A172 (cell line): ENCODE data around the gene LYRM1. TPM values are rescaled to one million over a fixed set of nuclear protein-coding genes. Genes with fewer than 3 reads are reported as not detected.
"Not testable (repeated sequence)": the region's sequence is repeated elsewhere in the genome, so short reads cannot be mapped to it uniquely, and the experiment has no call there.

ENCODE experiments used
- DNase-seq: peaks from one replicate; pipeline ENCODE4 v3.0.0-alpha.2; 2015; ENCODE audit warnings: low spot score
- total RNA-seq: library from RNA; depleted of rRNA; stranded (reverse); fragments of >200 nt; shearing (Covaris generic); gene quantifications from 2 replicates; pipeline ENCODE4 v1.2.3, GENCODE V29; 2014

Gene LYRM1
- total RNA-seq, 1 experiment from 2014 or later, result 58.3 TPM

DNA sequence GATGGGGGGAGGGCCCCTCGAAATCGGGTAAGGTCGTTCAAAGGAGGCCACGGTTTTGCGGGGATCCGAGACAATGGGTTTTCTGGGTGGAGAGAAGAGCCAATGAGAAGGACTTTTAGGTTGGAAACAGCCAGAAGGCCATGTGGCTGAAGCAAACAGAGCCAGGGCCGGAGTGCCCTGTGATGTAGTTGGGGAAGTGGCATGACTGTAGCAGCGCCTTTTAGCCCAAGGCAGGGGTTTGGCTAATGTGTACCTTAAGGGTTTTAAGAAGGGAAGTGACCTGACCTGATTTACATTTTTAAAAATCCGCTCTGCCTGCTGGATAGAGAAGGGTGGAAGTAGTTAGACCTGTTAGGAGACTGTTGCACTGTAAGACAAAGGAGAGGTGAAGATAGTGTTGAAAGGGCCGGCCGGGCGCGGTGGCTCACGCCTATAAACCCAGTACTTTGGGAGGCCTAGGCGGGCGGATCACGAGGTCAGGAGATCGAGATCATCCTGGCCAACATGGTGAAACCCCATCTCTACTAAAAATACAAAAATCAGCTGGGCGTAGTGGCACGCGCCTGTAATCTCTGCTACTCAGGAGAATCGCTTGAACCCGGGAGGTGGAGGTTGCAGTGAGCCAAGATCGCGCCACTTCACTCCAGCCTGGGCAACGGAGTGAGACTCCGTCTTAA is 1.0 kb downstream of the LYRM1 start:
- DNase-seq, result peak; percentile 35

DNA sequence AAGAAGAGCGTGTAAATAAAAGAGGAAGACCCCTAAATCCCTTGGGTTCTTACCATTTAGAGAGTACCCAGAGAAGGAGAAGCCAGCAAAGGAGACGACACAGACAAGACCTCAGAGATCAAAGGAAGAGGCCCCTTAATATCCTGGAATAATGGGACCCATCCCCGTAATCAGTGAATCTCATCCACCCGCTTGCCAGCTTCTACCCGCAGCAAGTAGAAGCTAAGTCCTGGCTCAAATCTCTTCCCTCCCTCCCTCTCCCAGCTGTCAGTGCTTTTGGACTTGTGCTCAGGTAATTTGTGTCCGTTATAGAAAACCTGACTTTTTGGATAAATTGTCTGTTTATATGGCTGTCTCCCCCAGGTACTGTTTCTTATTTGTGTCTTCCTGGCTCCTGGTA is 1.9 kb downstream of the LYRM1 start:
- no peak for DNase-seq

DNA sequence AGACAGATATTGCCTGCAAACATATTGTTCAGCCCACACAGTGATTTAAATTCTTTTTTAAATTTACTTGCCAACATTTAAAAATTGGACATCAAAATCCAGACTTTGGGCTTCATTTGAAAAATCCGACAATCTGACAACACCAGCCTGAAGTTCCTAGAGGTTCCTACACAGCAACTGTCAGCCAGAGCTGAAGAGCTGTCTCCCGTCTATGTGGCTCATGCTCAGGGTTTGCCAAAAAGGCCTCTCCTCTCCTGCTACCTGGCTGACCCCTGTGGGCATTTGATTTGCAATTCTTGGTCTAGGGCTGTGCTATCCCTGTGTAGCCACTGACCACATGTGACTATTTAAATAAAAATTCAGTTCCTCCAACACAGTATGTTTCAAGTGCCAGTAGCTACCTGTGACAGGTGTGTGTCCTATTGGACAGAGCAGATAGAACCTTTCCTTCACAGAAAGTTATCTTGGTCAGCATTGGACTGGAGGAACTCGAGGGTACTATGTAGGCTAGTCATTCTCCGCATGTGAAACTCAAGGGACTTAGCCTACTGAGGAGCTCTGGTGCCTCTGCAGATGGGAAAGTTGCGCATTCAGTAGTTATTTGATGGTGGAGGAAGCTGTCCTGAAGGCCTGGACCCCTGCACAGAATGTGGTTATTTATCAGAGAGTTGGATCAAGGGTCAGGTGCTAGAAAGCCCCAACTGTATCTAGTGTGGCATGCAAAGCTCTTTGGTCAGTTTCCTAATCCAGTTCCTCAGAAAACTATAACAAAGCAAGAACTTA is 2.7 kb downstream of the LYRM1 start:
- peak; percentile 33 for DNase-seq

DNA sequence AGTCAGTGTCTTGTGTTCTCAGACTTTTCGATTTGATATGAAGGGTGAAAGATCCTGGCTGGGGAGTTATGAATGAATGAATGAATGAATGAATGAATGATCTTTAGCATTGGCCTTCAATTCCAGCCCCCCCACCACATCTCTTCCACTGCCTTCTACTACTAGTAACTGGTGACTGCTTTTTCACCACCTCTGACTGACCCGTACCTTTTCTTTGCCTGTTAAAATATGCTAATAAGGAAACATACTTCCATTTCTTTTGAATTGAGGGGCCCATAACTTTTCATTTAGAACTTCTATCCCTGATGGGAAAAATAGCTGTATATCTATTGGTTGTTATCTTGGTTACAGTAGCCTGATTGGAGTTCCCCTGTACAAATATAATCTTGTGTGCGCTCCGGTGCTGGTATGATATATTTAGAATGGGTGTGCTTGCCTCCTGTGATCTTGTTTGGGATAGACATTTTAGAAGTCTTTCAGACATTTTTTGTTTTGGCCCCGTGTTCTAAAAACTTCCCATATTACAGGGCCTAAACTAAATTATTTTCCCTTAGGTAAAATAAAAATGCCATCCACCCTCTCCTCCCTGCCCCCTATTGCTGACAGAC is 3.4 kb downstream of the LYRM1 start:
- DNase-seq, result no peak

DNA sequence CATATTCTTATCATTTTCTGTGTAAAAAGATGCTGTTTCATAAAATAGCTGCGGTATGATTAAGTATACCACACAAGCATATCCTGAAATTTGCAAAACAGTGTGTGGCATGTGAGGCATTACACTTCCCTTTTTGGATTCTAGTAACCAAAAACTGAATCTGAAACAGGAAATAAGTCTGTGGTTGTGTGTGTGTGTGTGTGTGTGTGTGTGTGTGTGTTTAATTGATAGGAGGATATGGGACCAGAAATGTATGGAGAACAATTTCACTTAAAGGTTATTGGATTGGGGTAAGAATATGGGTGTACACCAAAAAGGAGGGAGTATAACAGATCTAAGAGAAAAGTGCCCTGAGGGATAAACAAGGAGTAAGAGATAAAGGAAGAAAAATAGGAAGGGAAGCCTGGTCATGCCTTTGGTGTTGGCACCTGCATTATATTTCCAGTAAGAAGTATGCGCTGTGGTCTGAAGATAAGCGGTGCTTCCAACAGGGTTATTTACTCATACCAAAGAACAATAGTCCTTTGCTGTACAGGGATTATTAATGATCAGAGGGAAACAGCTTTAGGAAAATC is 4.0 kb downstream of the LYRM1 start:
- peak; percentile 95 for DNase-seq

DNA sequence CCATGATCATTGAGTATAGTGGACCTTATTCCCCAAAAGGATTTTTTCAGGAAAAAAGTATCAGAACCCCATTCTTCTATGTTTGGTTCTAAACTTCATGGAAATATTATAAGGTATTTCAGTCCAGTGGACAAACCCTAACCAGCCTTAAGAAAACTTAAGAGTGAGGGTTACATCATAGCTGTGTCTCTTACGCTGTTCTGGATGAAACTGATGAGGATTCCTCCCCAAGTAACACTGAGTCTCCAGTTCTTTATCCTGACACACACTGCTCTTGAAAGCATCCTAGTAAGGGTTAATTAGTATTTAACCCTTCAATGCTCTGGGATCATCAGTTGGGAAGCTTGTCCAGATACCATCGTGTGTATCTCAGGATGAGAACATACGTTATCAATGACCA is 5.0 kb downstream of the LYRM1 start:
- DNase-seq, result no peak

DNA sequence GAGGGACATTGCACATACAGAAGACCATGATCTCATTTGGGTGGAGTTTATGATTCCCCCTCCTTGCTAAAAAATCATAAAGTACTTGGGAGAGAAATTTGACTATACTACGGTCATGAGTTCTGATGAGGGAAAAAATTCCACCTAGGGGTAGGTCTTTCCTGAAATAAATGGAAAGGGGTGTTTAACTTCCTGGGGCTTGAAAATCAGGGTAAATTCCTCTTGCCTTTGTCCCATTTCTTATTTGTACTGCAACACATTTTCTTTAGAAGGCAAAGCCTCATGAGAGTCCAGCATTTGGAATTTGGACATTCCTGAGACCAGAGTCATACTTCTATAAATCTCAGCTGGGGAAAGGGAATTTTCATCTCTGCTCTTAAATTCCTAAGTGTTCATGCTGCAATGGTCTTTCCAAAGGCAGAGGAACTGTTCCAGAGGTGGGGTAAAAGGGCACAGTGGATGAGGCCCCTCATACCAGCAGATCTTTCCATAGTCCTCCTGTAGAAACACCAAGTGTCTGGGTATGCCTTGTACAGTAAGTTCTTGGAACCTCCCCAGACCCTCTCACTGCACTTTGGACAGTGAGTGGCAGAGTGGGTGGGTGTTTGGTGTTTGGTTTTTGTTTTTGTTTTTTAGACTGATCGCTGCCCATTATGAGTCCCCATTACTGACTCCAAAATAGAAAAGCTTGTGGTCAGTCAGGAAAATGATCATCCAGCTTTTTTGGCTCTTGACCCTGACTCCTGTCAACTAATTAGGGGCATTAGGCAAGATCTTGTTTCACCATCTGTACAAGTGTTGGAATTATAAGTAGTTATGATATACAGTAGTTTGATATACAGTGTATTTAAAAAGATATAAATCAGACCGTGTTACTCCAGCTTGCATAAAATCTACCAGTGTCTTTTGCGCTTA is 6.0 kb downstream of the LYRM1 start:
- DNase-seq, result peak; percentile 92

DNA sequence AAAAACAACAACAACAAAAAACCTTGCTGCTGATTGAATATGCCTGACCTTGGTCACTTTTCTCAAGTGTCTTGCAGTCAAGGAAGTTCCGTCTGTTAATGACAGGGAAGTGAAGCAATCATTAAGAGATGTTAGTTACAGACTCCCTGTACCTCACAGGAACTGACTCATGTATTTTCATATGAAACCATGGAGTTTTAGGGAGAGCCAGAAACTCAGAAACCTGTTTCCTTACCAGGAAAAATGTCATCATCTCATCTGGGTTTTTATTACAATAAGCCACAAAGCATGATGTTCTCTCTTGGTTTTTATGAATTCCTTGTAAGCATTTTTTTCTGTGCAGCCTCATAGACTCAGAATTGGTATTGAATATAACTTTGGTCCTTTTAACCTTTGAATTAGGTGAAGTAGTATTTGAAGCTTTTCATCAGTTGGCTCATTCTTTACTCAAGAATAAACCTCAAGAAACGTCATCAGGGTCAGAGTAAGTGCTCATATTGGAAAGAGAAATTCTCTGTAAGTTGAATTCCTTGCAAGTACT is 10.3 kb downstream of the LYRM1 start:
- peak; percentile 88 for DNase-seq

DNA sequence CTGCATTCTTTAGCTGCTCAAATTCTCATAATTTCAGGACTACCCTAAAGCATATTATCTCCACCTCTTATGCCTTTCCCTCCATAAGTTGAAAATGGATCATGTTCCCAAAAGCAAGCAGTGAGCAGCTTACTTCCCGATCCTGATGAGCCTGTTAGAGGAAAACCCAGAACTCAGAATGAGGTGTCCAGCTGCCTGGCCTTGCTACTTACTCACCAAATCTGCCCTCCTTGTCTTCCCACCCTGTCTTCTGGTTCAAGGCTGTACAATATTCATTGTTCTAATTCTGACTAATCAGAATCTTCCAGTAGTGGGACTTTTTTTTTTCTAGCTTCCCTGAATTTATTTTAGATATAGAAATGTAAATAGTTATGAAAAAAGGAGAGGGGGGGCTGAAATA is 10.8 kb downstream of the LYRM1 start:
- peak; percentile 65 for DNase-seq

DNA sequence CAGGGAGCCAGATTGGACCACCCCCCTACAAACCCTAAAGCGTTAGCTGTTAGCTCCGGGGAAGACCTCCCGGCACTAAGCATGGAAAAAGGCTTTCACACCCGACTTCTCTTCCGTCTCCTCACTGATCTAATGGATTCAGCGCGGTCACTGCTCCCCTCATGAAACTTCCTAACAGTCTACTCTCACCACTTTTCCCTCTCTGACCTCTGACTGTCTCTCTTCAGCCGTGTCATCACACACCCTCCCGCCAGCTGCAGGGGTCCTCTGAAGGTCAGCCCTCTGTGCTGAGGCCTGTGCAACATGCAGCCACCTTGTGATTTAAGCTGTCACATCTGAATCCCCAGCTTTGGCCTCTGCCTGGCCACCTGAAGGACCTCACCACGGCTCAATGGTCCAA is 15.7 kb downstream of the LYRM1 start:
- DNase-seq, result no peak

DNA sequence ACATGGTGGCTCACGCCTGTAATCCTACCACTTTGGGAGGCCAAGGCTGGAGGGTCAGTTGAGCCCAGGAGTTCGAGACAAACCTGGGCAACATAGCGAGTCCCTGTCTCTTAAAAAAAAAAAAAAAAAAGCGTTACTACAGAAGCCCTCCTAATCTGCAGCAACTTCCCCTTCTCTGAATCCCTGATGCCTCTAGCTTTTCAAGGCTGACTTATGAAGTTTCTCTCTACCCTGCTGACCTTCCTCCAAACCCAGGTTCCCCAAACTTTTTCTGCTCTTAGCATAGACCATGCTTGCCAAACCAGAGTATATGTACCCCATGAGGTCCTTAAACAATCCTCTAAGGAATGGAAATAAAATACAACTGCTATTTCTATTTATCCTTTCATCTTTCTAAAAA is 16.4 kb downstream of the LYRM1 start:
- DNase-seq, result no peak

DNA sequence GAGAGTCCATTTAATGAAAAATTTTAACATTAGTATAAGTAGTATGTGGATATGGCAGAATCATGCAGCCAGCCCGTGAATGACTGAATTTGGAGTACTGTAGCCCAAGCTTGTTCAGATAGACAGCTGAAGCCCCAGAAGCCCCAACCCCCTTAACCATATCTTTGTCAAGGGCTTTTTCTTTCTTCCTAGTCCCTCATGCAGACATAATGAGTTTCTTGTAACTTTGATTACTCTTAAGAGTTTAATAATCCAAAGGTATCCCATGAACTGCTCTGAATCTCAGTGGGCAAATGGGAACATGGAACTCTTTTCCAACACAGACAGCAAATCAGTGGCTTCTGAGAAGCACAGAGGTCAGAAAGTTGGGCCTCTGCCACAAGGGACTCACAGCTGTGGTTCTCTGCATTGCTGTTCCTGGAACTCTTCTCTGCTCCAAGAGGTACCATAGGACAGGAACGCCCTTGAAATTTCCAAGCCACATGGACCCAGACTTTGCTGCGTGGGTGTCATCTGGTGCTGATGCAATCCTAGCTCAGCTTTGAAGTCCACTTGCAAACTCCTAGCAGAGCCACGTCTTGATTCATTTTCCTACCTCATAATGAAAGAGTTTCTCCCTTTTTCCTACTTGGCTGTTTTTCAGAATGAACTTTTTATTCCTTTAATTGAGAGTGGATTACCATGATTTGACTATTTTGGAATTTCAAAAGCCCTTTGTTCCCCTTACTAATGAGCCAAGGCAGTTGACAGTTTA is 18.1 kb downstream of the LYRM1 start:
- peak; percentile 29 for DNase-seq

DNA sequence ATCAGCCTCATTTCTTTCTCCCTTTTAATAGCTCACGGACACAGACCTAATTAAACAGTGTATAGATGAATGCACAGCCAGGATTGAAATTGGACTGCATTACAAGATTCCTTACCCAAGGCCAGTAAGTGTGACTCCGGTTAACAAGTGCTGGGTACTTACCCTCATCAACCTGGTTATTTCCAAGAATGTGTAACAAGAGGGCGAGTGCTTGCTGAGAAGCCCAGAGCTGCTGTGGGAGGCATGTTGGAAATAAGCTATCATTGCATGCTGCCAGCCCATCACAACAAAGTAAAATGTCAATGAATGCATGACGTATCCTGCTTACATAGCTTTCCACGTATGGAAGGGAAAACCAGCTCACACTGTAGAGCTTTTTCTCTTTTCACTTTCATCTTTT is 19.5 kb downstream of the LYRM1 start:
- no peak for DNase-seq

DNA sequence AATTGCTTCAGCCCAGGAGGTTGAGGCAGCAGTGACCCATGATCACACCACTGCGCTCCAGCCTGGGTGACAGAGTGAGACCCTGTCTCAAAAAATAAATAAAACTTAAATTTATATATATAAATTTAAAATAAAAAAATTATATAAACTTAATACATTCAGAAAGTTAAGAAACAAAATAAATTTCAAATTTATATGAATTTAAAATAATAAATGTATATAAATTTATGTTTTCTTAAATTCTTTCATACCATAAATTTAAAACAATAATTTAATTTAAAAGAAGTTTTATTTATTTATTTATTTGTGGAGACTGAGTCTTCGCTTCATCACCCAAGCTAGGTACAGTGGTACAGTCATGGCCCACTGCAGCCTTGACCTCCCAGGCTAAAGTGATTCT is 20.2 kb downstream of the LYRM1 start:
- DNase-seq, result no peak

DNA sequence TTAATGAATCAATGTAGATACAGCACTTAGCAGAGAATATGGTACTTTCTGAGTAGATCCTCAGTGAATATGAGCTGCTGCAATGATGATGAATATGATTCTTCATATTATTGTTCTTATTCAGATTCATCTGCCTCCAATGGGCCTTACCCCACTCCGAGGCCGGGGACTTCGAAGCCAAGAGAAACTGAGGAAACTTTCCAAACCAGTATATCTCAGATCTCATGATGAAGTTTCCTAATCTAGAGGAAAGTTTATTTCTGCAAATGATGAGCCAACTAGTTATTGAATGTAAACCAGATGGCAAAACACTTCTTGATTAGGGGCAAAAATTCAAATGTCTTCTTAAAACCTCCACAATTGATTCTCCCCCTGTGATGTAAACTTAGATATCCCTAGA is 23.3 kb downstream of the LYRM1 start:
- DNase-seq, result no peak

DNA sequence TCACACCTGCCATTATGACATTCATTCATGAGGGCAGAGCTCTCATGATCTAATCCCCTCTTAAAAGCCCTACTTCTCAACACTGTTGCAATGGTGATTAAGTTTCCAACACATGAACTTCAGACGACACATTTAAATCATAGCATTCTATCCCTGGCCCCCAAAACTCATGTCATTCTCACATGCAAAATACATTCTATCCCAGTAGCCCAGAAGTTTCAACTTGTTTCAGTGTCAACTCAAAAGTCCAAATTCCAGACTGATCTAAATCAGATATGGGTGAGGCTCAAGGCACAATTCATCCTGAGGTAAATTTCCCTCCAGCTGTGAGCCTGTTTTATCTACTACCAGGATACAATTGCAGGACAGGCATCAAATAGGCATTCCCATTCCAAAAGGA is 25.2 kb downstream of the LYRM1 start:
- DNase-seq, result no peak

DNA sequence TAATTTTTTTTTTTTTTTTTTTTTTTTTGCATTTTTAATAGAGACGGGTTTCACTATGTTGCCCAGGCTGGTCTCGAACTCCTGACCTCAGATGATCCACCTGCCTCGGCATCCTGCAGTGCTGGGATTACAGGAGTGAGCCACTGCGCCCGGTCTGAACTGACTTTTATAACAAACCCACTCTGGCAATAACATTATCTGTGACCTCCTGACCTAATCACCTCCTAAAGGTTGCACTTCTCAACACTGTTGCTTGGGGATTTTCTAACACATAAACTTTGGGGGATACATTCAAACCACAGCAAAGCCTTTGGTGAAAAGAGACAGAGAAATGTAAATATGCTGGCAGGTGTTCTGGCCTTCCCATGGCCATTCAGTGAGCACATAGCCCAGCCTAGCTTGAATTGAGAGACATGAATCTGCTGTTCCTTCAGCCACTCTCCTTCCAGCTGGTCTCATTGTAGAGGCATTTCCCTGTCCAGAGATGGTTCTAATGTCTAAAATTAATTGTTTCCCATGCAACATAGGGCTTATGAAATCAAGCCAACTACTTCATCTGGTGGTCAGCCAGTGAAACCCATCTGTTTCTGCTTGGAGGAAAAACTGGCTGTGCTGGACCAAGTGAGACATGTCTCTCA is 28.3 kb downstream of the LYRM1 start:
- DNase-seq, result no peak

DNA sequence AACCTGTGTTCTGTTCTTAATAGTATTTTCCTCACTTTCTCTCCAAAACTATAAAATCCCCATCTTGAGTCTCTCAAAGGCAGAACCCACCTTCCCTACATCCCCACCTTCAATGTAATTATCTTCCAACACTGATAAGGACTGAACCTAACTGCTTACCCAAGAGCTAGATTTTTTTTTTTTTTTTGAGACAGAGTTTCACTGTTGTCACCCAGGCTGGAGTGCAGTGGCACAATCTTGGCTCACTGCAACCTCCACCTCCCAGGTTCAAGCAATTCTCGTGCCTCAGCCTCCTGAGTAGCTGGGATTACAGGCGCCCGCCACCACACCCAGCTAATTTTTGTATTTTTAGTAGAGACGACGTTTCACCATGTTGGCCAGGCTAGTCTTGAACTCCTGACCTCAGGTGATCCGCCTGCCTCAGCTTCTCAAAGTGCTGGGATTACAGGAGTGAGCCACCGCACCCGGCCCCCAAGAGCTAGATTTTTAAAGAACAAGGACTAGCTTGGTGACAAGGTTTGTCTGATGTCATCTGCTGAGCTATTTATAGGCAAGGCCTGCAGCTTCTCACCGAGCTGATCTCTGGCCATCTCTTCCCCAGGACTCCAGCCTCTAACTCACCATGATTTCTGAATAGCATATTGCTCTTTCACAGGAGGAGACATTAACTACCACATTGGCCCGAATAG is 29.2 kb downstream of the LYRM1 start:
- DNase-seq, result not testable (repeated sequence)

DNA sequence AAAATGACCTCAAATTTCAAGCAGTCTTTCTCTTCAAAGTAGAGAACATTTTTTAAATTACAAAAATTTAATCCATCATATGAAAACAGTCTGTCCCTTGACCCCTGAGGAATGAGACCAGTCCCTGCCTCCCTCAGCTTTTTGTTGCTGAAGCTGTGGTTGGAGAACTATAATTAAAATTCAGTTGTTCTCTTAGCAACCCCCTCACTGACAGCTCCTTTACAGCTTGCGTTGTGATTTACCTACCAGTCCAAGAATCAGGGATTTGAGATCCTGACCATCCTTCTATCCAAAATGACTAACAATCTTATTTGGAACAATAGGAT is 29.8 kb downstream of the LYRM1 start:
- DNase-seq, result no peak
